Hepatocyte (in vitro differentiated cells): ENCODE measurements around the gene ATP5MG. TPM values are rescaled to one million over a fixed set of nuclear protein-coding genes. Genes with fewer than 3 reads are reported as not detected.

Experiments
- DNase-seq: peaks from one replicate; pipeline ENCODE4 v3.0.0-alpha.2; 2016; ENCODE audit warnings: low spot score
- H2AFZ ChIP-seq: fragments of 200-600 bp; sonication (generic); 2 replicates; pipeline ENCODE4 v1.6.0; 2016; ENCODE audit warnings: antibody characterized with exemption, mild to moderate bottlenecking
- H3K27ac ChIP-seq: fragments of 200-600 bp; sonication (generic); 2 replicates; pipeline ENCODE4 v1.5.1; 2016; ENCODE audit warnings: mild to moderate bottlenecking
- H3K27me3 ChIP-seq: fragments of 200-600 bp; sonication (generic); 2 replicates; pipeline ENCODE4 v1.6.1; 2016
- H3K36me3 ChIP-seq: fragments of 200-600 bp; sonication (generic); replicated peaks from 2 replicates; pipeline ENCODE4 v1.5.1; 2016; ENCODE audit warnings: low read depth; ENCODE audit not compliant: insufficient read depth
- H3K4me1 ChIP-seq: fragments of 200-600 bp; sonication (generic); 2 replicates; pipeline ENCODE4 v1.5.1; 2016; ENCODE audit warnings: mild to moderate bottlenecking, moderate library complexity; ENCODE audit not compliant: insufficient read depth
- H3K4me2 ChIP-seq: fragments of 200-600 bp; sonication (generic); 2 replicates; pipeline ENCODE4 v1.6.0; 2016
- H3K4me3 ChIP-seq: fragments of 200-600 bp; sonication (generic); 2 replicates; pipeline ENCODE4 v1.5.1; 2016; ENCODE audit warnings: mild to moderate bottlenecking
- H3K79me2 ChIP-seq: fragments of 200-600 bp; sonication (generic); 2 replicates; pipeline ENCODE4 v1.6.0; 2017; ENCODE audit warnings: mild to moderate bottlenecking
- H3K9me2 ChIP-seq: fragments of 200-600 bp; sonication (generic); replicated peaks from 2 replicates; pipeline ENCODE4 v1.6.0; 2017; ENCODE audit warnings: mild to moderate bottlenecking; ENCODE audit not compliant: insufficient read depth
- H3K9me3 ChIP-seq: fragments of 200-600 bp; sonication (generic); 2 replicates; pipeline ENCODE4 v1.5.1; 2016; ENCODE audit warnings: low read depth, mild to moderate bottlenecking
- H4K20me1 ChIP-seq: fragments of 200-600 bp; sonication (generic); 2 replicates; pipeline ENCODE4 v1.6.0; 2016; ENCODE audit warnings: mild to moderate bottlenecking; ENCODE audit not compliant: insufficient read depth, poor library complexity, severe bottlenecking
- EZH2 ChIP-seq: fragments of 200-600 bp; sonication (generic); IDR thresholded peaks from 2 replicates; pipeline ENCODE4 v1.6.1; 2016; ENCODE audit warnings: antibody characterized with exemption, mild to moderate bottlenecking, borderline replicate concordance
- EZH2phosphoT487 ChIP-seq: fragments of 200-600 bp; sonication (generic); IDR thresholded peaks from one replicate; pipeline ENCODE4 v1.6.1; 2018; ENCODE audit warnings: antibody characterized with exemption, mild to moderate bottlenecking, low read depth, moderate library complexity; ENCODE audit not compliant: unreplicated experiment, severe bottlenecking
- WGBS: methylation state at CpG from one replicate; pipeline ENCODE4 v1.1.6; 2016; ENCODE audit warnings: low lambda C conversion rate; ENCODE audit errors: missing lambda C conversion rate; 5-methylcytosine and 5-hydroxymethylcytosine counted together
- polyA plus RNA-seq: library from polyadenylated mRNA; unstranded; fragments of >200 nt; fragmentation: Nextera tagmentation; extraction: Ambion mirVana; gene quantifications from 2 replicates; pipeline ENCODE4 v1.2.1, GENCODE V29; 2016
- total RNA-seq: library from RNA; depleted of rRNA; stranded (reverse); fragments of >200 nt; gene quantifications from 2 replicates; pipeline ENCODE4 v1.2.3, GENCODE V29; 2014
- TF ChIP-seq, protein P1 (sequence below): fragments of 200-600 bp; sonication (generic); IDR thresholded peaks from 2 replicates; pipeline ENCODE4 v1.5.1; 2016; ENCODE audit warnings: antibody characterized with exemption, mild to moderate bottlenecking; ENCODE audit not compliant: poor library complexity

Gene ATP5MG
- total and polyA plus RNA-seq, 2 experiments from 2014 or later: 64.7 to 471 TPM

DNA sequence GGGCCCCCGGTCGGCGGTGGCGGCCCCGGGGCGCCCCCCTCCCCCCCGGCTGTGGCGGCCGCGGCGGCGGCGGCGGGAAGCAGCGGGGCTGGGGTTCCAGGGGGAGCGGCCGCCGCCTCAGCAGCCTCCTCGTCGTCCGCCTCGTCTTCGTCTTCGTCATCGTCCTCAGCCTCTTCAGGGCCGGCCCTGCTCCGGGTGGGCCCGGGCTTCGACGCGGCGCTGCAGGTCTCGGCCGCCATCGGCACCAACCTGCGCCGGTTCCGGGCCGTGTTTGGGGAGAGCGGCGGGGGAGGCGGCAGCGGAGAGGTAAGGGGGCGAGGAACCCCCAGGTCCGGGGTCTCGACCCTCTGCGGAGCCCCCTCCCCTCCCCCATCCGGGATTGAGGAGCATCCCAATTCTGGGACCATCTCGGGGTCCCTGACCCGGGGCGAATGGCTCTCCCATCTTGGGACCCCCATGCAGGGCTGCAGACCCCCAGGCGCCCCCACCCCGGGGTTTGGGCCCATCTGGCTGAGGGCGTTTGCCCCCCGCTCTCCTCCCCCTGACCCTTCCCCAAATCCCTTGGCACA lies 35.3 kb downstream of the ATP5MG start:
- Histone ChIP-seq H2AFZ (peak overlapping the region; percentile 69), H3K4me1 (peaks cover 10% of the 10 kb centered on the region)

DNA sequence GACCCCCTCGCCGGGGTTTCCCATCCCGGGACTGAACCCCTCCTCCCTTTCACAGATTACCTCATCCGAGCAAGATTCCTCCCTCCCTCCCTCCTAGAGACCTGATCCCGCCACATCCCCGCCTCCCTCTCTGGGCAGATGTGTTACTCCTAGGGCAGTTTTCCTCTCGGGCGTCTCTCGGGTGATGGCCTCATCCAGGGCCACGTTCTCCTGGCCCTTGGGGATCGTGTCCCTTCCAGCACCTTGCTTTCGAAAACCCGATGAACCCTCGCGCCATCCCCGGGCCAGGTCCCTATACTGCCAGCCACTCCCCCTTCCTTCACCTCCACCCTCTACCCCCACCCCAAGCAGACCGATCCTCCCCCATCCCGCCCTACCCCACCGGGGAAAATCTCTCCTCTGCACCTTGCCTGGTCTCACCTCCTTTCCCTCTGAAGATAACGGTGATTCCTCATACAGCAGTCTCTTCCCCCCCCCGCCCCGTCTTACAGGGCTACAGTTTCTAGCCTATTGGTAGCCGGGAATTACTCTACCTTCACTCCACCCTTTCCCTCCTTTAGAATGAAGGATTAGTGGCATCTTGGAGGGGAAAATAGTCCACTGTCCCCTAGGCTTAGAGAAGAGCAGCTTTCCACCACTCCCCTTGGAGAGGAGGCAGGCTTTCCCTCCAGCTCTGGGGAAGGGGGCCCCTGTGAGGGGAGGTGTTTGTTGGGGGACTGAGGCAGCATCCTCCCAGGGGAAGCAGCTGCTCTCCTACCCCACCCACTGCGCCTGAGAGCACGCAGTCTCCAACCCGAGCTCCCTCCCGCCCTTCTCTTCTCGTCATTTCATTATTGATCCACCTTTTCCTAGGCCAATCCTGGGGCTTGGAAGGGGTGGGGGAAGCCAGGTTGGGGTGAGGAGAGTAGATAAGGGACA lies 36.1 kb downstream of the ATP5MG start:
- DNase-seq: peak; percentile 70
- Histone ChIP-seq H3K4me3 (peak overlapping the region; percentile 87), H3K36me3 (no peaks in the 10 kb centered on the region), H2AFZ (peak overlapping the region; percentile 69), H3K4me2 (peak overlapping the region; percentile 94), H3K9me2 (no peaks in the 10 kb centered on the region), H3K9me3 (no peaks in the 10 kb centered on the region), H3K27me3 (no peaks in the 10 kb centered on the region), H4K20me1 (peaks cover 55% of the 10 kb centered on the region), H3K79me2 (peaks cover 58% of the 10 kb centered on the region), H3K27ac (peak overlapping the region; percentile 86), H3K4me1 (peaks cover 17% of the 10 kb centered on the region)
- TF ChIP-seq EZH2phosphoT487 (no peak), EZH2 (no peak)
- TF ChIP-seq, protein P1, sequence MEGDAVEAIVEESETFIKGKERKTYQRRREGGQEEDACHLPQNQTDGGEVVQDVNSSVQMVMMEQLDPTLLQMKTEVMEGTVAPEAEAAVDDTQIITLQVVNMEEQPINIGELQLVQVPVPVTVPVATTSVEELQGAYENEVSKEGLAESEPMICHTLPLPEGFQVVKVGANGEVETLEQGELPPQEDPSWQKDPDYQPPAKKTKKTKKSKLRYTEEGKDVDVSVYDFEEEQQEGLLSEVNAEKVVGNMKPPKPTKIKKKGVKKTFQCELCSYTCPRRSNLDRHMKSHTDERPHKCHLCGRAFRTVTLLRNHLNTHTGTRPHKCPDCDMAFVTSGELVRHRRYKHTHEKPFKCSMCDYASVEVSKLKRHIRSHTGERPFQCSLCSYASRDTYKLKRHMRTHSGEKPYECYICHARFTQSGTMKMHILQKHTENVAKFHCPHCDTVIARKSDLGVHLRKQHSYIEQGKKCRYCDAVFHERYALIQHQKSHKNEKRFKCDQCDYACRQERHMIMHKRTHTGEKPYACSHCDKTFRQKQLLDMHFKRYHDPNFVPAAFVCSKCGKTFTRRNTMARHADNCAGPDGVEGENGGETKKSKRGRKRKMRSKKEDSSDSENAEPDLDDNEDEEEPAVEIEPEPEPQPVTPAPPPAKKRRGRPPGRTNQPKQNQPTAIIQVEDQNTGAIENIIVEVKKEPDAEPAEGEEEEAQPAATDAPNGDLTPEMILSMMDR: no peak
- WGBS: under 1% methylated on average over 21 of the region's 28 CpGs

More for the DNA sequence above, 35.3 kb downstream of the ATP5MG start:
- H3K27me3 ChIP-seq: no peaks in the 10 kb centered on the region
- peaks cover 47% of the 10 kb centered on the region for H4K20me1 ChIP-seq
- no peak for DNase-seq
- peak overlapping the region; percentile 87 for H3K4me3 ChIP-seq
- H3K4me2 ChIP-seq: peak overlapping the region; percentile 94
- H3K9me3 ChIP-seq: no peaks in the 10 kb centered on the region
- H3K36me3 ChIP-seq: no peaks in the 10 kb centered on the region
- H3K27ac ChIP-seq: peak overlapping the region; percentile 86
- WGBS: no CpG with 5 or more reads among the region's 55 CpGs
- no peak for TF ChIP-seq EZH2
- TF ChIP-seq, protein P1: no peak
- peaks cover 51% of the 10 kb centered on the region for H3K79me2 ChIP-seq
- H3K9me2 ChIP-seq: no peaks in the 10 kb centered on the region

DNA sequence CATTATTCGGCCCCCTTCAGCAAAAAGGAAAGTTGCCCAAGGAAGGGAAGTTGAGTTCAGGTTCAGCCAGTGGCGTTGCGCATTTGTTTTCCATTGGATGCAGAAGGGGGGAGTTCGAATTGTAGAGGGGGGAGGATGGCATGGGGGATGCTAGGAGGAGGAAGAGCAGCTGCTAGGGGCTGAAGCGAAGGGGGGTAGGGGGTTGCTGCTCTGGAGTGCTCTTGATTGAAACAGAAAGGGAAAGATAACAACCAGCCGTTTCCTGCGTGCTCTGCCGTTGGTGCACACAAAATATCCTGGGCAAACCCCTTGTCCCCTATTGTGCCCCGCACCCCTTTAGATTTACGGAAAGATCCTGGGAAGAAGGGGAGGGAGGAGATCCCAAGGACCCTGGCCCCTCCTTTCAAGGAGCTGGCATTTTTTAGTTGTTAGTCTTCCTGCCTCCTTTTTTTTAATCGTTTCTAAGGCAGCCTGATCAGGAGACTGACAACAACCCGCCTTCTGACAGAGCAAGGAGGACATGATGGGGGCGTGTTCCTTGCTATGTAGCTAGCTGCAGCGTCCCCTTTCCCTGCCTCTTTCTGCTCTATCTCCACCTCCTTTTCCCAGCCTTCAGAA lies 37.0 kb downstream of the ATP5MG start:
- Histone ChIP-seq H4K20me1 (peaks cover 64% of the 10 kb centered on the region), H3K79me2 (peaks cover 68% of the 10 kb centered on the region), H3K4me2 (peak overlapping the region; percentile 94), H3K9me2 (no peaks in the 10 kb centered on the region), H3K36me3 (no peaks in the 10 kb centered on the region), H3K9me3 (no peaks in the 10 kb centered on the region), H3K27ac (peak overlapping the region; percentile 86), H3K27me3 (no peaks in the 10 kb centered on the region), H3K4me3 (peak overlapping the region; percentile 87), H3K4me1 (peaks cover 20% of the 10 kb centered on the region), H2AFZ (no peak overlapping the region)
- peak; percentile 89 for DNase-seq
- 11% methylated on average over 13 of the region's 14 CpGs for WGBS
- TF ChIP-seq EZH2: no peak
- no peak for TF ChIP-seq EZH2phosphoT487
- TF ChIP-seq, protein P1: no peak
